Measurements from ENCODE around the gene RIMBP2.

Gene RIMBP2

GRCh38 chr12:130573235-130573634 is 142.9 kb downstream of the RIMBP2 start:
- no peak overlapping the region for H4K5ac ChIP-seq (ENCODE audit: low read length)
- no peak overlapping the region for H3K56ac ChIP-seq (ENCODE audit: low read length)
- H2BK5ac ChIP-seq (ENCODE audit: low read length) = no peak overlapping the region
- no peaks in the 10 kb centered on the region for H3K27me3 ChIP-seq (ENCODE audit: insufficient read depth, low read length, poor library complexity)
- no peak overlapping the region for H3K23ac ChIP-seq (ENCODE audit: low read length)
- no peak overlapping the region for H2BK15ac ChIP-seq (replicated peaks; ENCODE audit: low read depth)
- H3K36me3 ChIP-seq (ENCODE audit: control insufficient read depth, insufficient read depth, low read length) = no peaks in the 10 kb centered on the region
- H3K79me2 ChIP-seq (ENCODE audit: control insufficient read depth, insufficient read depth, low read length) = no peaks in the 10 kb centered on the region
- H3K18ac ChIP-seq (ENCODE audit: low read length) = no peak overlapping the region
- DNase-seq = no peak
- no peak overlapping the region for H2BK120ac ChIP-seq (ENCODE audit: low read depth, low read length)
- H3K79me1 ChIP-seq (ENCODE audit: low read length) = no peaks in the 10 kb centered on the region
- no peak overlapping the region for H3K4ac ChIP-seq (ENCODE audit: low read depth, low read length)
- WGBS (ENCODE audit: extremely low coverage, insufficient coverage, low lambda C conversion rate) = 100% methylated on average over 9 of the region's 14 CpGs
- no peak overlapping the region for H3K27ac ChIP-seq (ENCODE audit: low read depth, low read length)
- no peak overlapping the region for H2AK5ac ChIP-seq (ENCODE audit: low read length)
- H4K8ac ChIP-seq (ENCODE audit: low read depth, low read length) = no peak overlapping the region
- no peak overlapping the region for H3K9ac ChIP-seq (ENCODE audit: low read length)
- no peaks in the 10 kb centered on the region for H3K4me1 ChIP-seq (ENCODE audit: control insufficient read depth, low read depth, low read length)
- no peak overlapping the region for H3K4me2 ChIP-seq (ENCODE audit: low read length)
- no peak overlapping the region for H3K4me3 ChIP-seq (ENCODE audit: low read length)

GRCh38 chr12:130572553-130572952 is 143.5 kb downstream of the RIMBP2 start:
- Histone ChIP-seq H4K5ac (ENCODE audit: low read length) (no peak overlapping the region), H3K27ac (ENCODE audit: low read depth, low read length) (no peak overlapping the region), H3K23ac (ENCODE audit: low read length) (no peak overlapping the region), H3K4me2 (ENCODE audit: low read length) (no peak overlapping the region), H3K56ac (ENCODE audit: low read length) (no peak overlapping the region), H4K8ac (ENCODE audit: low read depth, low read length) (no peak overlapping the region), H3K4me3 (ENCODE audit: low read length) (no peak overlapping the region), H3K4me1 (ENCODE audit: control insufficient read depth, low read depth, low read length) (no peaks in the 10 kb centered on the region), H3K27me3 (ENCODE audit: insufficient read depth, low read length, poor library complexity) (no peaks in the 10 kb centered on the region), H3K4ac (ENCODE audit: low read depth, low read length) (no peak overlapping the region), H3K79me2 (ENCODE audit: control insufficient read depth, insufficient read depth, low read length) (no peaks in the 10 kb centered on the region), H2BK120ac (ENCODE audit: low read depth, low read length) (no peak overlapping the region), H3K9ac (ENCODE audit: low read length) (no peak overlapping the region), H3K79me1 (ENCODE audit: low read length) (no peaks in the 10 kb centered on the region), H3K18ac (ENCODE audit: low read length) (no peak overlapping the region), H3K36me3 (ENCODE audit: control insufficient read depth, insufficient read depth, low read length) (no peaks in the 10 kb centered on the region), H2BK15ac (replicated peaks; ENCODE audit: low read depth) (no peak overlapping the region), H2BK5ac (ENCODE audit: low read length) (no peak overlapping the region), H2AK5ac (ENCODE audit: low read length) (no peak overlapping the region)
- WGBS (ENCODE audit: extremely low coverage, insufficient coverage, low lambda C conversion rate) = no CpG with 5 or more reads among the region's 11 CpGs
- DNase-seq = no peak

GRCh38 chr12:130571734-130572133 is 144.4 kb downstream of the RIMBP2 start:
- H3K79me2 ChIP-seq (ENCODE audit: control insufficient read depth, insufficient read depth, low read length) = no peaks in the 10 kb centered on the region
- H2BK120ac ChIP-seq (ENCODE audit: low read depth, low read length) = no peak overlapping the region
- H2BK15ac ChIP-seq (replicated peaks; ENCODE audit: low read depth) = no peak overlapping the region
- H3K9ac ChIP-seq (ENCODE audit: low read length) = no peak overlapping the region
- no peak overlapping the region for H3K4ac ChIP-seq (ENCODE audit: low read depth, low read length)
- no peak overlapping the region for H4K8ac ChIP-seq (ENCODE audit: low read depth, low read length)
- no peak overlapping the region for H2AK5ac ChIP-seq (ENCODE audit: low read length)
- H3K79me1 ChIP-seq (ENCODE audit: low read length) = no peaks in the 10 kb centered on the region
- H3K4me1 ChIP-seq (ENCODE audit: control insufficient read depth, low read depth, low read length) = no peaks in the 10 kb centered on the region
- H4K5ac ChIP-seq (ENCODE audit: low read length) = no peak overlapping the region
- H3K27ac ChIP-seq (ENCODE audit: low read depth, low read length) = no peak overlapping the region
- no peak overlapping the region for H2BK5ac ChIP-seq (ENCODE audit: low read length)
- H3K4me2 ChIP-seq (ENCODE audit: low read length) = no peak overlapping the region
- no peak overlapping the region for H3K23ac ChIP-seq (ENCODE audit: low read length)
- no peak overlapping the region for H3K18ac ChIP-seq (ENCODE audit: low read length)
- H3K56ac ChIP-seq (ENCODE audit: low read length) = no peak overlapping the region
- H3K36me3 ChIP-seq (ENCODE audit: control insufficient read depth, insufficient read depth, low read length) = no peaks in the 10 kb centered on the region
- H3K27me3 ChIP-seq (ENCODE audit: insufficient read depth, low read length, poor library complexity) = no peaks in the 10 kb centered on the region
- DNase-seq = no peak
- no peak overlapping the region for H3K4me3 ChIP-seq (ENCODE audit: low read length)
- no CpG with 5 or more reads among the region's 8 CpGs for WGBS (ENCODE audit: extremely low coverage, insufficient coverage, low lambda C conversion rate)

GRCh38 chr12:130571089-130571488 is 145.0 kb downstream of the RIMBP2 start:
- DNase-seq = no peak
- H2BK15ac ChIP-seq (replicated peaks; ENCODE audit: low read depth) = no peak overlapping the region
- H4K5ac ChIP-seq (ENCODE audit: low read length) = no peak overlapping the region
- H3K36me3 ChIP-seq (ENCODE audit: control insufficient read depth, insufficient read depth, low read length) = no peaks in the 10 kb centered on the region
- no peak overlapping the region for H3K9ac ChIP-seq (ENCODE audit: low read length)
- no peaks in the 10 kb centered on the region for H3K4me1 ChIP-seq (ENCODE audit: control insufficient read depth, low read depth, low read length)
- no CpG with 5 or more reads among the region's 6 CpGs for WGBS (ENCODE audit: extremely low coverage, insufficient coverage, low lambda C conversion rate)
- no peak overlapping the region for H2BK5ac ChIP-seq (ENCODE audit: low read length)
- no peak overlapping the region for H3K4ac ChIP-seq (ENCODE audit: low read depth, low read length)
- H3K27me3 ChIP-seq (ENCODE audit: insufficient read depth, low read length, poor library complexity) = no peaks in the 10 kb centered on the region
- H3K27ac ChIP-seq (ENCODE audit: low read depth, low read length) = no peak overlapping the region
- no peak overlapping the region for H3K4me3 ChIP-seq (ENCODE audit: low read length)
- H2AK5ac ChIP-seq (ENCODE audit: low read length) = no peak overlapping the region
- no peak overlapping the region for H3K23ac ChIP-seq (ENCODE audit: low read length)
- H3K4me2 ChIP-seq (ENCODE audit: low read length) = no peak overlapping the region
- no peak overlapping the region for H2BK120ac ChIP-seq (ENCODE audit: low read depth, low read length)
- H3K56ac ChIP-seq (ENCODE audit: low read length) = no peak overlapping the region
- no peaks in the 10 kb centered on the region for H3K79me2 ChIP-seq (ENCODE audit: control insufficient read depth, insufficient read depth, low read length)
- H3K79me1 ChIP-seq (ENCODE audit: low read length) = no peaks in the 10 kb centered on the region
- H4K8ac ChIP-seq (ENCODE audit: low read depth, low read length) = no peak overlapping the region
- no peak overlapping the region for H3K18ac ChIP-seq (ENCODE audit: low read length)

GRCh38 chr12:130569521-130569920 is 146.6 kb downstream of the RIMBP2 start:
- Histone ChIP-seq H3K9ac (ENCODE audit: low read length) (no peak overlapping the region), H3K79me2 (ENCODE audit: control insufficient read depth, insufficient read depth, low read length) (no peaks in the 10 kb centered on the region), H2BK15ac (replicated peaks; ENCODE audit: low read depth) (no peak overlapping the region), H3K27ac (ENCODE audit: low read depth, low read length) (no peak overlapping the region), H2BK120ac (ENCODE audit: low read depth, low read length) (no peak overlapping the region), H3K4me3 (ENCODE audit: low read length) (no peak overlapping the region), H3K4me2 (ENCODE audit: low read length) (no peak overlapping the region), H3K56ac (ENCODE audit: low read length) (no peak overlapping the region), H3K23ac (ENCODE audit: low read length) (no peak overlapping the region), H3K36me3 (ENCODE audit: control insufficient read depth, insufficient read depth, low read length) (no peaks in the 10 kb centered on the region), H3K27me3 (ENCODE audit: insufficient read depth, low read length, poor library complexity) (no peaks in the 10 kb centered on the region), H3K4ac (ENCODE audit: low read depth, low read length) (no peak overlapping the region), H3K4me1 (ENCODE audit: control insufficient read depth, low read depth, low read length) (no peaks in the 10 kb centered on the region), H4K8ac (ENCODE audit: low read depth, low read length) (no peak overlapping the region), H4K5ac (ENCODE audit: low read length) (no peak overlapping the region), H3K79me1 (ENCODE audit: low read length) (no peaks in the 10 kb centered on the region), H3K18ac (ENCODE audit: low read length) (no peak overlapping the region), H2AK5ac (ENCODE audit: low read length) (no peak overlapping the region), H2BK5ac (ENCODE audit: low read length) (no peak overlapping the region)
- WGBS (ENCODE audit: extremely low coverage, insufficient coverage, low lambda C conversion rate) = no CpG with 5 or more reads among the region's 9 CpGs
- no peak for DNase-seq

GRCh38 chr12:130568501-130568900 is 147.6 kb downstream of the RIMBP2 start:
- Histone ChIP-seq H2AK5ac (ENCODE audit: low read length) (no peak overlapping the region), H3K23ac (ENCODE audit: low read length) (no peak overlapping the region), H4K5ac (ENCODE audit: low read length) (no peak overlapping the region), H3K4ac (ENCODE audit: low read depth, low read length) (no peak overlapping the region), H3K79me1 (ENCODE audit: low read length) (no peaks in the 10 kb centered on the region), H3K4me2 (ENCODE audit: low read length) (no peak overlapping the region), H3K18ac (ENCODE audit: low read length) (no peak overlapping the region), H2BK5ac (ENCODE audit: low read length) (no peak overlapping the region), H2BK120ac (ENCODE audit: low read depth, low read length) (no peak overlapping the region), H3K36me3 (ENCODE audit: control insufficient read depth, insufficient read depth, low read length) (no peaks in the 10 kb centered on the region), H4K8ac (ENCODE audit: low read depth, low read length) (no peak overlapping the region), H3K9ac (ENCODE audit: low read length) (no peak overlapping the region), H3K4me3 (ENCODE audit: low read length) (no peak overlapping the region), H3K79me2 (ENCODE audit: control insufficient read depth, insufficient read depth, low read length) (no peaks in the 10 kb centered on the region), H3K4me1 (ENCODE audit: control insufficient read depth, low read depth, low read length) (no peaks in the 10 kb centered on the region), H3K56ac (ENCODE audit: low read length) (no peak overlapping the region), H2BK15ac (replicated peaks; ENCODE audit: low read depth) (no peak overlapping the region), H3K27ac (ENCODE audit: low read depth, low read length) (no peak overlapping the region), H3K27me3 (ENCODE audit: insufficient read depth, low read length, poor library complexity) (no peaks in the 10 kb centered on the region)
- DNase-seq = no peak
- WGBS (ENCODE audit: extremely low coverage, insufficient coverage, low lambda C conversion rate) = no CpG with 5 or more reads among the region's 7 CpGs

All from mesendoderm (in vitro differentiated cells).